Right cardiac atrium (tissue), 5 donors: ENCODE results near the gene ERC2. TPM values are rescaled to one million over a fixed set of nuclear protein-coding genes. Genes with fewer than 3 reads are reported as not detected.
A peak's percentile ranks its signal among the peaks of the same experiment; 100 is the strongest.

Source experiments
- ATAC-seq, 2 donors: fragments of 200-7000 bp; cut with Tn5 transposase; one replicate each; pipeline versions ENCODE4 v1.8.0 to v1.9.1; 2020; ENCODE audit warnings: moderate library complexity in 2 of 2, mild to moderate bottlenecking in 1 of 2
- DNase-seq, 3 donors: peaks; one replicate each; pipeline ENCODE4 v3.0.0-alpha.2; 2020
- H3K27ac ChIP-seq: one replicate; pipeline ENCODE4 v1.5.1; 2013; ENCODE audit warnings: mild to moderate bottlenecking, low read length, control low read depth, moderate library complexity
- H3K27me3 ChIP-seq: one replicate; pipeline ENCODE4 v1.6.1; 2013; ENCODE audit not compliant: control insufficient read depth, insufficient read depth
- H3K4me1 ChIP-seq: one replicate; pipeline ENCODE4 v1.6.1; 2013; ENCODE audit warnings: low read length; ENCODE audit not compliant: control insufficient read depth, insufficient read depth
- H3K4me3 ChIP-seq: one replicate; pipeline ENCODE4 v1.5.1; 2013; ENCODE audit warnings: low read length, control low read depth
- H3K9me3 ChIP-seq: one replicate; pipeline ENCODE4 v1.6.1; 2013; ENCODE audit warnings: low read length; ENCODE audit not compliant: control insufficient read depth
- WGBS: extraction: QIAGEN DNeasy Blood & Tissue Kit; methylation state at CpG from one replicate; pipeline ENCODE4 v1.1.7; 2013; 5-methylcytosine and 5-hydroxymethylcytosine counted together
- intact Hi-C, 4 donors: fragments of 100-400 bp; cut with DNase I; formaldehyde crosslinking; loops; one replicate each; pipeline versions ENCODE4 v1.11.0 to v1.14.0; 2022 to 2023
- polyA plus RNA-seq: library from polyadenylated mRNA; stranded (reverse); fragments of 200-250 nt; gene quantifications from one replicate; pipeline ENCODE4 v1.2.3, GENCODE V29; 2013
- total RNA-seq, 4 donors: library from RNA; stranded (reverse); fragmentation: NEBNext Ultra II Directional; extraction: Animal tissue kit (Norgen Biotek cat#: 25700); gene quantifications; one replicate each; pipeline ENCODE4 v1.2.1, GENCODE V29; 2021
- donor health status: healthy with polysubstance abuse.
- donor health status: DM: no; HTN: yes; CAD: no.
- donor health status: DM: no; HTN: no; CAD: no.
- donor health status: DM: no; HTN: yes; CAD: no; lungs with severe emphysema.
- donor health status: DM: yes; HTN: yes; CAD: no.

The ERC2 gene
- total and polyA plus RNA-seq, 5 donors: 1.5 to 9.2 (median 3.8) TPM

DNA sequence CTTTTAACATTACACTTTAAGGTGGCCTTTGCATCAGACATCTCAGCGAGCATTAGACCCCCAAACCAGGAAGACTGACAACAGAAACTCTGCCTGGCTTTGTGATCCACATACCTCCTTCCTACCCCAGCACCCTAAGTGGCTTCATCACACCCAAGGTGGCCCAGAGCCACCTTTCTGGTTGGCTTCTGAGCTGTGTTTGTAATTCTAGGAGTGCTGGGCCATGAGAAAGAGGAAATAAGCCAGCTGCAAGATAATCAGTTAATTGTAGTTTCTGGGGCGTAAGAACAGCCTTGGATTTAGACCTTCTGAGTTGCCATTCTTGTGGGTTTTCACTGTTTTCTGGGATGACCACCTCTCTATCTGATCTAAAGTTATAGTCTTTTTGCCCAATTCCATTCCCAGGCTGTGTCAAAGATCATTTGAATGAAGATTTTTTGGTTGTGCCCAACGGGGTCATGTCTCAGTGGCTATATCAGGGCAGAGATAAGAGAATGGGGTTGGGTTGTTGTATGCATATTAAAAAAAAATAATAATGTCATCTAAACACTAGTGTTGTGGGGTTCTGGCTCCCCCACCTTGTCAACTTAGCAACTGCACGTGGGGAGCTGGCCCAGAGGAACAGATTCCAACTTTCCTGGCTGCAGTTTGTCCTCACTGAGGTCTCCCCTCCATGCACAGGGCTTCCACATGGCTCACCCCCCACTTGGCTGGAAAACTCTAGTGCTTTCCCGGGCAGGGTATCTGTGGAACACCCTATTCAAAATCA lies 746.4 kb downstream of the ERC2 start:
- H3K27me3 ChIP-seq: no peaks in the 10 kb centered on the region
- no peak overlapping the region for H3K27ac ChIP-seq
- intact Hi-C loops: loop anchor here in 3 of 4 donors (5.0 to 10.0 kb wide), 2 partner anchors 235 to 237 kb away; partner anchors contain the start of gene WNT5A (in 3 of the 3)
- H3K9me3 ChIP-seq: no peaks in the 10 kb centered on the region
- no peak overlapping the region for H3K4me3 ChIP-seq
- DNase-seq: peak; percentile 28 to 57 (median 55)
- 38% methylated on average over 5 of the region's 5 CpGs for WGBS
- no peaks in the 10 kb centered on the region for H3K4me1 ChIP-seq
- ATAC-seq: peak; percentile 55 to 61

DNA sequence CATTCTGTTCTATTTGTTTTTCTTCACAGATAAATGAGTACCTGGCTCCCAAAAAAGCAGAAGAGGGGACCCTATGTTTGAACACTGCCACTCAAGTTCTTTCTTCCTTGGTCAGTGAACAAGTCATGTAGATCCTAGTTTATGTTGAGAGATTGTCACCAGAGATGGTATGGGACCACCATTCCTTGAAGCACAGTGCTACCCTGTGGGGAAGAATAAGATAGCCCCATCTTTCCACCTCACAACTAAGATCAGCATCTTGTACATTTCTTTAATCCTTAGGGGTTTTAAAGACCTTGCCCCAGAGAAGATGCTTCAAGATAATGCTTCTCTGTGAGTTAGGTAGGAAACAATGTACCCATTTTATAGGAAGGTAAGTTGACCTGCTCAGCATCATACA lies 747.7 kb downstream of the ERC2 start:
- no peaks in the 10 kb centered on the region for H3K9me3 ChIP-seq
- H3K4me1 ChIP-seq: no peaks in the 10 kb centered on the region
- intact Hi-C loops: loop anchor here in 3 of 4 donors (5.0 to 10.0 kb wide), 2 partner anchors 233 to 236 kb away; partner anchors contain the start of gene WNT5A (in 3 of the 3)
- ATAC-seq (no peak), DNase-seq (no peak)
- no peaks in the 10 kb centered on the region for H3K27me3 ChIP-seq
- H3K4me3 ChIP-seq: no peak overlapping the region
- no peak overlapping the region for H3K27ac ChIP-seq

- no peak overlapping the region for H3K27ac ChIP-seq
- no peak for DNase-seq
- intact Hi-C loops: loop anchor here in 1 of 4 donors (5.0 kb wide), 1 partner anchor 232 kb away; the partner anchor contains the start of gene WNT5A
- H3K4me1 ChIP-seq: no peaks in the 10 kb centered on the region
- no peak overlapping the region for H3K4me3 ChIP-seq
- no peaks in the 10 kb centered on the region for H3K9me3 ChIP-seq
- no peak for ATAC-seq
- H3K27me3 ChIP-seq: no peaks in the 10 kb centered on the region
These were observed 748.8 kb downstream of the ERC2 start for GRCh38 chr3:55719508-55719907.

DNA sequence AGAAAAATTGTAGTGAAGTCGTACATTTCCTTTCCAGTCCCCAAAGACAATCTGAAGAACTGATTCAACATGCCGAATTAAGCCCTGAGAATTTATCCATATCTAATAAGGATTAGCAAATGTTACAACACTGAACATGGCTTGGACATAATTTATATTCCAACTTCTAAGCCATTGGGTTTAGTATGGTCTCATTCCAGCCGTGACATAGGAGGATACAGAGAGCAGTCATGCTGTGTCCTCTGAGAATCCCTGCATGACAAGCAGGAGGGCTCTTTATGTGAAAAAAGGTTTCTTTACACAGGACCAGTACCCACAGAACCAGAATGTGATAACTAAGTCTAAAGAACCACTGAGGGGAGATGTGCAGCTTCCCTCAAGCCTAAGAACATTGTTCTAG lies 749.3 kb downstream of the ERC2 start:
- Histone ChIP-seq H3K4me1 (no peaks in the 10 kb centered on the region), H3K4me3 (no peak overlapping the region), H3K27me3 (no peaks in the 10 kb centered on the region), H3K27ac (no peak overlapping the region), H3K9me3 (no peaks in the 10 kb centered on the region)
- intact Hi-C loops: loop anchor here in 1 of 4 donors (5.0 kb wide), 1 partner anchor 232 kb away; the partner anchor contains the start of gene WNT5A
- no peak for ATAC-seq
- DNase-seq: no peak
- WGBS: 38% methylated on average over 3 of the region's 3 CpGs

DNA sequence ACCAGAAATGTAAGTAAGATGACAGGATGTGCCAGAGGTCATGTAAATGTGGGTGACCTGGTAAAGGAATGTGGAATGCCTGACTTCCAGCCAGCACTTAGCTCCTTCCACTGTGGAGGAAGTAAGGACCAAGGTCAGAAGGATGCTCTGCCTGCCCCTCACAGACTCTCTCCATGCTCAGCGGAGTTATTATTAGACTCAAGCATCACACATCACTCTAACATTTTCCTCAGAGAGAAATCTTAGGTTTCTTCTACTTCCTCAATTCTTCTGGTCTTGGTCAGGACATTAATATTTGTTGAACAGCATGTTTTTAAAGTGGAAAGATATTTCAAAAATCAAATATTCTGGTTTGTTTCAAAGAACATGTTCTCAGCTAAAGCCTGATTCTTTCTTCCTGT lies 749.7 kb downstream of the ERC2 start:
- DNase-seq (no peak), ATAC-seq (no peak)
- Histone ChIP-seq H3K27me3 (no peaks in the 10 kb centered on the region), H3K9me3 (no peaks in the 10 kb centered on the region), H3K4me3 (no peak overlapping the region), H3K27ac (no peak overlapping the region), H3K4me1 (no peaks in the 10 kb centered on the region)
- intact Hi-C loops: loop anchor here in 1 of 4 donors (5.0 kb wide), 1 partner anchor 231 kb away; the partner anchor contains the start of gene WNT5A
- WGBS: 22% methylated on average over 1 of the region's 1 CpG

DNA sequence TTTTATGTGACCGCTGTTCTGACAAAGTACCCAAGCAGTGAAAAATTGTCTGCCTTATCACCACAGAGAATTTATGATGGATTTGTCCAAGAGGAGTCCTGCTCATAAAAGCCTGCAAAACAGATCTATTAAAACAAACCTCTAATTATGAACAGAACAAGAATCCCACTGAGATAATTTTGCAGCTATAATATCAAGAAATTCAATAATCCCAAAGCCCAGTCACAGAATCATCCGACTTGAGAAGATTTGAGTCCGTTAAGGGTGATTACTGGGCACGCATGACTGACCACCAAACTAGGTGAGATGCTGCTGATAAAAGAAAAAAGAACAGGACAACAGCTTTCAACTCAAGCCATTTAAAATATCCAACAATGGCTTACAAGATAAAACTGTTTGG lies 750.2 kb downstream of the ERC2 start:
- no peak overlapping the region for H3K4me3 ChIP-seq
- no peaks in the 10 kb centered on the region for H3K27me3 ChIP-seq
- no peaks in the 10 kb centered on the region for H3K9me3 ChIP-seq
- ATAC-seq (no peak), DNase-seq (no peak)
- no peak overlapping the region for H3K27ac ChIP-seq
- H3K4me1 ChIP-seq: no peaks in the 10 kb centered on the region
- 70% methylated on average over 4 of the region's 4 CpGs for WGBS
- intact Hi-C loops: loop anchor here in 1 of 4 donors (5.0 kb wide), 1 partner anchor 231 kb away; the partner anchor contains the start of gene WNT5A

- no peak overlapping the region for H3K27ac ChIP-seq
- H3K4me3 ChIP-seq: no peak overlapping the region
- ATAC-seq: no peak
These were observed 750.8 kb downstream of the ERC2 start for GRCh38 chr3:55717481-55717880.

DNA sequence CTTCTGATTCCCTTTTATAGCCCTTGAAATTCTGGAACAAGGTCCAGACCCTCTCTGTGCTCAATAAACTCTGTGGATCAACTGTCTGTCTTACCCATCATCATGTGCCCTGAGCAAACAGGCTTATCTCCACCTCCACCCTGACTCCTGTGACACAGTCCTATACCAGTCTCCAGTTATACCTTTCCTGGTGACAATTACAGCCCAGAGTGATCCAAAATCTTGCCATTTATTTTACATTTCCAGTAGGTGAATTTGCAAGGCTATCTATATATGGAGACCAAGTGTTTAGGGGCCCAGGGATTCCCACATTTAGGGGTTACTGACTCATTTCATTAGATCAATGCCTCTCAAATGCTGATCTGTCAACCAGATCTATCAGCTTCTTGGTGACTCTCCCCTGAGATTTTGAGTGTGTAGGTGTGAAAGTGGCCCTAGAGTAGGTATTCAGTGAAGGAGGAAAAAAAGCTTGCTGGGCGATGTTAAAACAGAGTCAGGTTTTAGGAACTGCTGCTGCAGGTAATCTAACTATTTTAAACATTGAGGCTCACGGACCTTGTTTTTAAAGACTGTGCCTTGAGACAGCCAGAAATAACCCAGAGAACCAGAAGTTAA lies 751.5 kb downstream of the ERC2 start:
- 87% methylated on average over 2 of the region's 2 CpGs for WGBS
- Histone ChIP-seq H3K9me3 (no peaks in the 10 kb centered on the region), H3K4me3 (no peak overlapping the region), H3K4me1 (no peaks in the 10 kb centered on the region), H3K27ac (no peak overlapping the region), H3K27me3 (no peaks in the 10 kb centered on the region)
- intact Hi-C loops: loop anchor here in 1 of 4 donors (5.0 kb wide), 1 partner anchor 229 kb away; the partner anchor contains the start of gene WNT5A
- ATAC-seq: no peak
- no peak for DNase-seq

More at GRCh38 chr3:55717481-55717880, 750.8 kb downstream of the ERC2 start:
- Histone ChIP-seq H3K27me3 (no peaks in the 10 kb centered on the region), H3K4me1 (no peaks in the 10 kb centered on the region), H3K9me3 (no peaks in the 10 kb centered on the region)
- intact Hi-C loops: loop anchor here in 1 of 4 donors (5.0 kb wide), 1 partner anchor 230 kb away; the partner anchor contains the start of gene WNT5A
- WGBS: 44% methylated on average over 5 of the region's 5 CpGs
- DNase-seq: no peak

DNA sequence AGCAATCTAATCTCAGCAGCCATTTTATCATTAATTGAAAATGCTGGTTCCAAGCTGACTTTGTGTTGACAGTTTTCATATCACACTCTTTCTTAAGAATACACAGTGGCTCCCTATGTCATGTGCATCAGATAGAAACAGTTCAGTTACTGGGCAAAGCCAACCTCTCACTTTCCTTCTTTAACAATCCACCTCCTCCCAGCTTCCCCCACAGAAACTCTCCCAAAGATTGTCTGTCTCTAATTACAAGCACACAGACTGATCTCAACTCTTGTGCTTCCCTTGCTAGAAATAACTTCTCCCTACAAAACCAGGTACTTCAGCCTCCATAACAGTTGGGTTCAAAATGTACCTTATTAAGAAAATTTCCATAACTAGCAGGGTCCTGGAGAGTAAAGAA lies 752.2 kb downstream of the ERC2 start:
- intact Hi-C loops: loop anchor here in 1 of 4 donors (5.0 kb wide), 1 partner anchor 229 kb away; the partner anchor contains the start of gene WNT5A
- H3K4me1 ChIP-seq: no peaks in the 10 kb centered on the region
- H3K4me3 ChIP-seq: no peak overlapping the region
- ATAC-seq (peak in 1 of 2 donors; percentile 78), DNase-seq (no peak)
- no peak overlapping the region for H3K27ac ChIP-seq
- H3K9me3 ChIP-seq: no peaks in the 10 kb centered on the region
- H3K27me3 ChIP-seq: no peaks in the 10 kb centered on the region

DNA sequence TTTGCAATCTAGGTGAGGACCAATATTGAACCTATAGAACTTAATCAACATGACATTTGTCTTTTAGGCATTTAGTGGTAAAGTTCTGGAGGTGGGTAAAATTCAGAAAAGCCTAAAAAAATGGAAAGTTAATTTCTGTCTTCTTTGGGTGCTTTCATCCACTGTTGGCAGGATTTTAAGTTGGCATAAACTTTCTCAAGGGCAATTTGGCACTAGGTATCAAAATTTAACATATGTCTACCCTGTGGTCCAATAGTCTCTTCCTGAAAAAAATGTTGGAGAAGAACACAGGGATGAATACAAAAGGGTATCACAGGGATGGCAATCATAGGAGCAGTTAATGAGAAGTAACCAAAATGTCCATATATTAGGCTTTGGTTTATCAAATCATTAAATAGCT lies 754.2 kb downstream of the ERC2 start:
- no peak overlapping the region for H3K4me3 ChIP-seq
- DNase-seq (no peak), ATAC-seq (no peak)
- intact Hi-C loops: no loop called here
- no peaks in the 10 kb centered on the region for H3K27me3 ChIP-seq
- peaks cover 2% of the 10 kb centered on the region for H3K4me1 ChIP-seq
- H3K27ac ChIP-seq: no peak overlapping the region
- H3K9me3 ChIP-seq: no peaks in the 10 kb centered on the region

DNA sequence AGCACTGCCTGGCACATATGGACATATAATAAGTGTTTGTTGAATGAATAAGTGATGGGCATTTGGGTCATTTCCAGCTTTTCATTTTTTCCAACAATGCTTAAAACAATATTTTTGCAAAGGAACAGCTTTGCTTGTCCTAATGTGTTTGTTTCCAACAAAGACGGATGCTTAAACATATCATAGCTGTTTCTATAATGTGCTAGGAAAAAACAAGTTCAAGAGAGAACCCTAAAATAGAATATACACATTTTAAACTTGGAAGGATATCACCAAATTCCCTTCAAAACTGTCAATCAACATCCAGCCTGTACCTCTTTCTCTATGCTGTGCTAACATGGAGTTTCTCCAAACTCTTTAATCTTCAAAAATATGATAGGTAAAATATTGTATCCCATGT lies 756.6 kb downstream of the ERC2 start:
- Histone ChIP-seq H3K4me3 (no peak overlapping the region), H3K4me1 (peaks cover 2% of the 10 kb centered on the region), H3K27ac (no peak overlapping the region), H3K9me3 (no peaks in the 10 kb centered on the region), H3K27me3 (no peaks in the 10 kb centered on the region)
- intact Hi-C loops: no loop called here
- WGBS: 78% methylated on average over 1 of the region's 1 CpG
- DNase-seq (no peak), ATAC-seq (no peak)
